Erythroblast (primary cell): ENCODE measurements around the gene GAD1.

Source experiments
- GATA1 ChIP-seq: IDR thresholded peaks from 2 replicates; pipeline ENCODE4 v1.6.1; 2011; ENCODE audit warnings: low read depth, mild to moderate bottlenecking, control low read depth, low read length, moderate library complexity
- POLR2A ChIP-seq: IDR thresholded peaks from 2 replicates; pipeline ENCODE4 v1.6.1; 2011; ENCODE audit warnings: mild to moderate bottlenecking, low read length

DNA sequence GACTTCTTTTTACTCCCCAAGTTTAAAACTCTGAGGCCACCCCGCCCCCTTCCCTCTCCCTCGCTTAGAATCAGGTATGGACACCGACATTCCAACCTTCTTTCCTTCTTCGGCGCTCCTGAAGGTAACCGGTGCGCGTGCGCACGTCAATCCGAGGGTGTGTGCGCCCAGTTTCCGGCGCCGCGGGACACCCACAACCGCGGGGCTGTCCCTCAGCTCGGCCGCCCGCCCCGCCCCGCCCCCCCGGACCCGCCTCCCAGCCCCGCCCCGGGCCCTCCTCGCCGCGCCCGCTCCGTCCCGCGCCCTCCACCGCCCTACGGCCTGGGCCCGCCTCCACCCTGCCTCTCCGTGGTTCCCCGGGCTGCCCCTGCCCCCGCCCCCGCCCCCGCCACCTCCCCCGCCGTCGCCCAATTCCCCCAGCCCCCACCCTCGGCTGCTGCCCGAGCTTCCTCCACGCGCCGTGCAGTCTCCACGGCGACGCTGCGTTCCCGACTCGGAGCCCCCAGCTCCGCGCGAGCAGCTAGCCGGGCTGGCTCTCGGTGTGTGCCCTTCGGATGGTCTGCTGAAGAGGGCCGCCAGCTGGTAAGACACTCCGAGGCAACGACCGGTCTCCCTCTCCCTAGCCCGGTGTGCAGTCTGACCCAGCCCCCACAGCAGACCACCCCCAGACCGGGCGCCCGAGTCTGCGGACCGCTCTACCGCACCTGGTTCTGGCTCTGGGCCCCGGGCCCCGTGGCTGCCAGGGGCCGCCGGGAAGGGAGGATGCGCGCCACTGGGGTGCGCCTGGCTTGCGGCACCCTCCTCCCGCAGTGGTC, 45.9 kb upstream of the GAD1 start:
- no peak for TF ChIP-seq POLR2A
- TF ChIP-seq GATA1 = no peak
